ENCODE data around the gene CEP120.

DNA sequence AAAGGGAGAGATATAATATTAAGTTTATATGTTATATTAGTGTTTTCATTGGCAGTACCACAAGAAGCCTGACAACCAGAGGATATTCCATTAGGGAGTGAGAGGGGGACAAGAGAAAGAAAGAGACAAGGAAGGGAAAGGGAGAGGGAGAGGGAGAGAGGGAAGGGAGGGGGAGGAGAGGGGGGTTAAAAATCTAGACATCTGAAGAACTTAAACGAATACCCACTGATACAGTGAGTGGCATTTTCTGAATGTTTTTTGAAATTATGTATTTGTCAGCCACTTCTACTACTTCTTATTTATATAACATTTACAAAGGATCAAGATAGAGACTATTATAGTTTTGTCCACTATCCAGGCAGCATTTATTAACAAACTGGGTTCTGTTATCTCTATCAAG is 11.6 kb upstream of the CEP120 start:
- TF ChIP-seq, protein P1, sequence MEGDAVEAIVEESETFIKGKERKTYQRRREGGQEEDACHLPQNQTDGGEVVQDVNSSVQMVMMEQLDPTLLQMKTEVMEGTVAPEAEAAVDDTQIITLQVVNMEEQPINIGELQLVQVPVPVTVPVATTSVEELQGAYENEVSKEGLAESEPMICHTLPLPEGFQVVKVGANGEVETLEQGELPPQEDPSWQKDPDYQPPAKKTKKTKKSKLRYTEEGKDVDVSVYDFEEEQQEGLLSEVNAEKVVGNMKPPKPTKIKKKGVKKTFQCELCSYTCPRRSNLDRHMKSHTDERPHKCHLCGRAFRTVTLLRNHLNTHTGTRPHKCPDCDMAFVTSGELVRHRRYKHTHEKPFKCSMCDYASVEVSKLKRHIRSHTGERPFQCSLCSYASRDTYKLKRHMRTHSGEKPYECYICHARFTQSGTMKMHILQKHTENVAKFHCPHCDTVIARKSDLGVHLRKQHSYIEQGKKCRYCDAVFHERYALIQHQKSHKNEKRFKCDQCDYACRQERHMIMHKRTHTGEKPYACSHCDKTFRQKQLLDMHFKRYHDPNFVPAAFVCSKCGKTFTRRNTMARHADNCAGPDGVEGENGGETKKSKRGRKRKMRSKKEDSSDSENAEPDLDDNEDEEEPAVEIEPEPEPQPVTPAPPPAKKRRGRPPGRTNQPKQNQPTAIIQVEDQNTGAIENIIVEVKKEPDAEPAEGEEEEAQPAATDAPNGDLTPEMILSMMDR (IDR thresholded peaks at IDR 0.05 in 8 of 11, conservative IDR thresholded peaks at IDR 0.05 in 3 of 11) = no peak
- TF ChIP-seq POLR2AphosphoS5 (IDR thresholded peaks at IDR 0.05) = no peak
